Heart right ventricle (tissue), 16 donors: ENCODE results near the gene FGGY. TPM values are rescaled to one million over a fixed set of nuclear protein-coding genes. Genes with fewer than 3 reads are reported as not detected.

Experiments used
- ATAC-seq, 8 donors: fragments of 200-7000 bp; cut with Tn5 transposase; one replicate each; pipeline ENCODE4 v1.9.1; 2020; ENCODE audit warnings: mild to moderate bottlenecking in 8 of 8, moderate library complexity in 8 of 8, moderate number of reproducible peaks in 1 of 8
- DNase-seq, 2 donors: peaks; one replicate each; pipeline ENCODE4 v3.0.0-alpha.2; 2020
- H3K27ac ChIP-seq, 10 donors: fragments of 200-600 bp; sonication (generic) in 2 of 10; one replicate each; pipeline versions ENCODE4 v1.5.0 to v1.8.0; 2020 to 2022; ENCODE audit warnings: mild to moderate bottlenecking in 3 of 10
- H3K27me3 ChIP-seq, 7 donors: fragments of 200-600 bp; one replicate each; pipeline ENCODE4 v1.8.0; 2021 to 2022; ENCODE audit warnings: mild to moderate bottlenecking in 2 of 7
- H3K36me3 ChIP-seq, 9 donors: fragments of 200-600 bp; sonication (generic) in 1 of 9; one replicate each; pipeline versions ENCODE4 v1.5.0 to v1.8.0; 2020 to 2022; ENCODE audit warnings: mild to moderate bottlenecking in 2 of 9
- H3K4me1 ChIP-seq, 9 donors: fragments of 200-600 bp; sonication (generic) in 1 of 9; one replicate each; pipeline versions ENCODE4 v1.5.0 to v1.8.0; 2020 to 2022; ENCODE audit warnings: mild to moderate bottlenecking in 4 of 9
- H3K4me3 ChIP-seq, 10 donors: fragments of 200-600 bp; sonication (generic) in 2 of 10; one replicate each; pipeline versions ENCODE4 v1.5.0 to v1.8.0; 2020 to 2022; ENCODE audit warnings: mild to moderate bottlenecking in 7 of 10, moderate library complexity in 2 of 10
- H3K9me3 ChIP-seq, 11 donors: fragments of 200-600 bp in 10 of 11; sonication (generic) in 2 of 11; one replicate each; pipeline versions ENCODE4 v1.5.0 to v1.8.0; 2013 to 2022; ENCODE audit warnings: mild to moderate bottlenecking in 2 of 11, control low read depth in 1 of 11, moderate library complexity in 1 of 11
- CTCF ChIP-seq, 9 donors: fragments of 200-600 bp; sonication (generic) in 2 of 9; IDR thresholded peaks; one replicate each; pipeline versions ENCODE4 v1.5.0 to v1.8.0; 2021 to 2022; ENCODE audit warnings: antibody characterized with exemption in 9 of 9, mild to moderate bottlenecking in 5 of 9, moderate library complexity in 1 of 9
- WGBS, 2 donors: extraction: QIAGEN DNeasy Blood & Tissue Kit; methylation state at CpG; one replicate each; pipeline ENCODE4 v1.1.7; 2013; ENCODE audit warnings: inconsistent platforms in 1 of 2; 5-methylcytosine and 5-hydroxymethylcytosine counted together
- intact Hi-C, 10 donors: fragments of 100-400 bp; cut with DNase I; formaldehyde crosslinking; loops; one replicate each; pipeline versions ENCODE4 v1.11.1 to v1.14.2; 2022
- polyA plus RNA-seq, 2 donors: library from polyadenylated mRNA; stranded (reverse); fragments of 200-250 nt; gene quantifications; one replicate each; pipeline ENCODE4 v1.2.3, GENCODE V29; 2013
- total RNA-seq, 10 donors: library from RNA; stranded (reverse); fragmentation: NEBNext Ultra II Directional in 3 of 10; extraction: Animal tissue kit (Norgen Biotek cat#: 25700) in 3 of 10; gene quantifications; one replicate each; pipeline versions ENCODE4 v1.2.1 to v1.2.4, GENCODE V29; 2021 to 2023
- donor health status: Arrhythmogenic right ventricular cardiomyopathy.
- donor health status: ischemic (EF 13 %, LVEDD 7.1; RV severe dilation, severe dysfunction).
- donor health status: healthy with polysubstance abuse.
- donor health status: DM: no; HTN: yes; CAD: no.
- donor health status: DM: no; HTN: no; CAD: no.
- donor health status: ischemic (EF 25% LVEDD 6.9; RV normal size, moderate dysfunction).
- donor health status: ischemic (EF 25% LVEDD 5.7; RV mildly dilated, moderate dysfunction).
- donor health status: healthy.
- donor health status: DM: yes; HTN: yes; CAD: no.
- donor health status: Ischemic cardiomyopathy.
- donor health status: ischemic (EF 35%, LVEDD 5.7; RV mildly dilated, moderate dysfunction).
- donor health status: nonischemic (EF 11% LVEDD 7.7; RV severe dilation, severe dysfunction).
- donor health status: DM: yes; HTN: yes; CAD: no.
- donor health status: PGD.
- donor health status: ischemic (EF 29% LVEDD 5.4; RV normal size, mild dysfunction).
- donor health status: nonischemic (EF 23%, LVEDD 6.1; RV moderate dilation, normal function).

FGGY gene
- total and polyA plus RNA-seq, 12 donors: 3.1 to 51.8 (median 34.7) TPM

- Histone ChIP-seq H3K4me3 (no peak overlapping the region), H3K4me1 (peaks cover 0 to 17% (median 13%) of the 10 kb centered on the region in 9 donors), H3K36me3 (no peaks in the 10 kb centered on the region), H3K9me3 (no peaks in the 10 kb centered on the region), H3K27me3 (no peaks in the 10 kb centered on the region), H3K27ac (no peak overlapping the region)
- no peak for ATAC-seq
- DNase-seq: no peak
- TF ChIP-seq CTCF (IDR thresholded peaks at IDR 0.05): no peak
- 96 to 97% methylated on average over 8 of the region's 8 CpGs for WGBS, 2 donors
- intact Hi-C loops: no loop called here
These were observed 300.7 kb downstream of the FGGY start for GRCh38 chr1:59597420-59598119.

- H3K27me3 ChIP-seq: no peaks in the 10 kb centered on the region
- peaks cover 0 to 17% (median 13%) of the 10 kb centered on the region in 9 donors for H3K4me1 ChIP-seq
- no peak for ATAC-seq
- H3K36me3 ChIP-seq: no peaks in the 10 kb centered on the region
- no peaks in the 10 kb centered on the region for H3K9me3 ChIP-seq
- intact Hi-C loops: no loop called here
- TF ChIP-seq CTCF (IDR thresholded peaks at IDR 0.05): no peak
- no peak overlapping the region for H3K27ac ChIP-seq
- H3K4me3 ChIP-seq: no peak overlapping the region
- DNase-seq: no peak
These were observed 301.2 kb downstream of the FGGY start for GRCh38 chr1:59598120-59598440.

GRCh38 chr1:59601041-59601441, 304.1 kb downstream of the FGGY start:
- H3K27me3 ChIP-seq: no peaks in the 10 kb centered on the region
- peaks cover 0 to 13% (median 9%) of the 10 kb centered on the region in 9 donors for H3K4me1 ChIP-seq
- no peaks in the 10 kb centered on the region for H3K9me3 ChIP-seq
- H3K4me3 ChIP-seq: no peak overlapping the region
- 46 to 68% methylated on average over 11 of the region's 11 CpGs for WGBS, 2 donors
- peak; percentile 55 to 96 (median 90) for ATAC-seq
- TF ChIP-seq CTCF (IDR thresholded peaks at IDR 0.05): no peak
- peak; percentile 42 to 62 for DNase-seq
- H3K36me3 ChIP-seq: no peaks in the 10 kb centered on the region
- intact Hi-C loops: no loop called here
- peak overlapping the region in 7 of 10 donors; percentile 23 to 70 (median 60) for H3K27ac ChIP-seq

GRCh38 chr1:59601811-59602210, 304.9 kb downstream of the FGGY start:
- no peaks in the 10 kb centered on the region for H3K36me3 ChIP-seq
- H3K4me3 ChIP-seq: no peak overlapping the region
- TF ChIP-seq CTCF (IDR thresholded peaks at IDR 0.05): no peak
- intact Hi-C loops: no loop called here
- H3K27ac ChIP-seq: peak overlapping the region in 1 of 10 donors; percentile 17
- ATAC-seq: no peak
- peaks cover 0 to 8% (median 2%) of the 10 kb centered on the region in 9 donors for H3K4me1 ChIP-seq
- H3K27me3 ChIP-seq: no peaks in the 10 kb centered on the region
- no peak for DNase-seq
- no peaks in the 10 kb centered on the region for H3K9me3 ChIP-seq
